Measurements from ENCODE around the gene MYO5A.
A peak's percentile ranks its signal among the peaks of the same experiment; 100 is the strongest.
"Not testable (repeated sequence)": the region's sequence is repeated elsewhere in the genome, so short reads cannot be mapped to it uniquely, and the experiment has no call there.

MYO5A gene

DNA sequence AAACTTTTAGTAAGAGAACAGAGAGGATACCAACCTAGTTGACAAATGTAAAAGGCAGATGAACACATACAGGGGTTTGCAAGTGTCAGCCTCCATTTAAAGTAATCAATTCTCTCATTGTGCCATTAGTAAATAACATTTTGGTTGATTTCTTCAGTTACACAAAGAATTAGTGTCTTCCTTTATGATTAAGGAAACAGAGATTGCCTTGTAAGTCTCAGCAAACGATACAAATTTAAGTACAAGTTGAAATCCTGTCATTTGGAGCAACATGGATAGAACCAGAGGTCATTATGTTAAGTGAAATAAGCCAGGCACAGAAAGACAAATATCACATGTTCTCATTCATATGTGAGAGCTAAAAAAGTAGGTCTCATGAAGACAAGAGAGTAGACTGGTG lies 26.1 kb downstream of the MYO5A start:
- DNase-seq, result no peak

- no peak for DNase-seq
Observed at GRCh38 chr15:52499506-52499905, 29.2 kb downstream of the MYO5A start.

- DNase-seq, result no peak
Observed at GRCh38 chr15:52498706-52499105, 30.0 kb downstream of the MYO5A start.

GRCh38 chr15:52496776-52497470 lies 31.8 kb downstream of the MYO5A start:
- peak; percentile 51 for DNase-seq

DNA sequence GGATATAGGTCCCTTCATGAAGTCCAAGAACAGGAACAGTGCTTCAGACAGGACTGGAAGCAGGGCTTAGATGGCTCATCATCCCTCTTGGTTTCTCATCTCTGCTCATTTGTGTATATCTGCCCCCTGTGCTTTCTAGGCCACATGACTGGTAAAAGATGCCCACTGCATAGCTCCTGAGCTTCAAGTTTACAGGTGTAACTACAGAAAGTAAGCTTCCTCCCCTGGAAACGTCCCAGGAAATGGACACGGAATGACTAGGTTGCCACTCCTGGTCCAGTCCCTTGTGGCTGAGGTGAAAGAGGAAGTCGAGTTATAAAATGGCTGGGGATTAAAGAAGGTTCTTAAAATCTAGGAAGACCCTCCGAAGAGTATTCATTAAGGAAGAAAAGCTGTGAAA lies 32.5 kb downstream of the MYO5A start:
- DNase-seq, result no peak

- no peak for DNase-seq
Observed at GRCh38 chr15:52495125-52495524, 33.6 kb downstream of the MYO5A start.

DNA sequence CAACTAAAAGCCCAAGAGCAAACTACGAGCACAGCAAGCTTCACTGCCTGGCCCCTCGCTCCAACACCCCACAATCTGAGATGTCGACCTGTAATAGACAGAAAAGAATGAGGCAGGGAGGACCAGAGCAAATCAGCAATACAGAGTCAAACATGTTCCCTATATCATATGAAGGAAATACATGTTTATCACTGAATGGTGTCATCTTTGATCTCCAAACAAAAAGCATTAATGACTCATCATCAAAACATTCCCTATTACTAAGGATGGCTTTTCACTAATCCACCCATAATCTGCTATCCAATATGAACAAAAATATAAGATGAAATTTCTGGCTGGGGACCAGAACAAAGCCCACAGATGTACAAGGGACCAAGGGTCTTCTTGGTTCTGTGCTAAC lies 34.7 kb downstream of the MYO5A start:
- no peak for DNase-seq

DNA sequence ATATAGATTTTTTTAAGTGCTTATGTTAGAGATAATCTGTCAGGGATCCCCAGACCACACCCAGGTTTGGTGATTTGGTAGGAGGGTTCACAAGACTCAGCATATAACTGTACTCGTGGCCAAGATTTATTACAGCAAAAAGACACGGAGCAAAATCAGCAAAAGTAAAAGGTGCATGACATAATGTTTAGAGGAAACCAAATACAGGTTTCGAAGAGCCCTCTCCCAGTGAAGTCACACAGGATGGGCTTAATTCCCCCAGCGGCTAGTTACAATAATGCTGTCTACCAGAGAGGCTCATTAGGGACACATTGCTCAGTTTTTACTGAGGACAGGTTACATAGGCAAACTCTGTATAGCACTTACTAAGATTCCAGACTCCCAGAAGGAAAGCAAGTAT lies 36.5 kb downstream of the MYO5A start:
- no peak for DNase-seq

DNA sequence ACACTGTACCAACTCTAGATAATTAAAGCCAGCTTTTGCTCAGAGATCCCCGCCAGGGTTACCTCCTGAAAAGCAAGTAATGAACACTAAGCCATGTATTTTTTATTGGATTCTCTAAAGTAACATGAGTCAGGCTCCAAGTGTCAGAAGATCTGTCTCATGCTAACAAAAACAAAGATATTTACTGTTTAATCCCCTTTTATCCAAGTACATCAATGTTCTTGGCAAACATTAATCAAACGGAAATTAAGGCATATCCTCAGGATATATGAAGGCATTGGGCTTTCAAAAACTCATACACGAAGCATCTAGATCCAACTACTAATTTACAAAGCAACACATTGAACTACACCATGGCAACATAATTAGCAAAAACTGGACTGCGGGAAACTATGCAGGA lies 37.2 kb downstream of the MYO5A start:
- no peak for DNase-seq

GRCh38 chr15:52489430-52489829 lies 39.2 kb downstream of the MYO5A start:
- DNase-seq, result peak; percentile 17

DNA sequence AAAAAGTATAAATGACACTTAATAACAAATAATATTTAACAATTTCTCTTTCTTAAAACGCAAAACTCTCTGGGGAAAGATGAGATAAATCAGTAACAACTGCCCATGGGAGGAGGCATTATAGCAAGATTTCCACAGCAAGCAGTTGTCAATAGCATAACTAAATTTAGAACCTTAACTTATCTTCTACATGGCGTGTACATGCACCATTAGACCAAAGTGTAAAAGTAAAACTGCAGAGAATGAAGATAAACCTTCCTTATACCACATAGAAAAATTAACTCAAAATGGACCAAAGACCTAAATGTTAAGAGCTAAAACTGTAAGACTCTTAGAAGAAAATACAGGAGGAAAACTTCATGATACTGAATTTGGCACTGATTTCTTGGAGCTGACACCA lies 39.9 kb downstream of the MYO5A start:
- DNase-seq, result no peak

- DNase-seq, result no peak
Observed at GRCh38 chr15:52486003-52486996, 42.4 kb downstream of the MYO5A start.

- no peak for DNase-seq
Observed at GRCh38 chr15:52485290-52485689, 43.4 kb downstream of the MYO5A start.

DNA sequence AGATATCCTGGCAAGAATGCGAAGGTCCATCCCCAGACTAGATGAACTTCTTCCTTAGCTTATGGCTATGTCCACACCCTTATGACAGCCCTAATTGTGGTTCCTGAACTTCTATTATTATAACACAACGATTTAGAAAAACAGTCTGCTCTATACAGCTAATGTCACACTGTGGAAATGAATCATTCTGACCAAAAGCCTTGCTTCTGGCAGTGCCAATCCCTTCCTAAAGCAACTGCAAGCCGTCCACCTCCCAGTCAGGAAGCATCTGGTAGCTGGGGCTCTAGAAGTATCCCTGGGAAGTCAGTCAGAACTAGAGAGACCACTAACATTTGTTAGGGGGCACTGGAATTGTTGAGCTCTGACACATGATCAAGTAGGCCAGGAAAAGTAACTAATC lies 45.0 kb downstream of the MYO5A start:
- DNase-seq, result no peak

DNA sequence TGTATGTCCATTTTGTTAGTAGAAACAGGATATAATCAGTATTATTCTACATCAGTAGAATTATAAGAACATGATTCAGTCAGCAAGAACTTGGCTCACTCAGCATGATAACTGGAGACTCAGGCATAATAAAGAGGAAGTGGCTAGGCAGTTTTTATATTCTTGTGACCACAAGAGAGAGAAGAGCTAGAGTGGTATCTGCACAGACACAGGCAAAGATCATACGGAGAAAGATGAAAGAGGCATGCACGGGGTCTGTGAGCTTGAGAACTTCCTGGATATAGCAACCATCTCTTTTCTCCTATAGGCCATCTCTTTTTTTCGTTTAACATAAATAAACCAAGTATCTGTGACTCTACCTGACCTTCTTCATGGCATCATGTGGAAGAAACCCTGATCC lies 46.8 kb downstream of the MYO5A start:
- no peak for DNase-seq

DNA sequence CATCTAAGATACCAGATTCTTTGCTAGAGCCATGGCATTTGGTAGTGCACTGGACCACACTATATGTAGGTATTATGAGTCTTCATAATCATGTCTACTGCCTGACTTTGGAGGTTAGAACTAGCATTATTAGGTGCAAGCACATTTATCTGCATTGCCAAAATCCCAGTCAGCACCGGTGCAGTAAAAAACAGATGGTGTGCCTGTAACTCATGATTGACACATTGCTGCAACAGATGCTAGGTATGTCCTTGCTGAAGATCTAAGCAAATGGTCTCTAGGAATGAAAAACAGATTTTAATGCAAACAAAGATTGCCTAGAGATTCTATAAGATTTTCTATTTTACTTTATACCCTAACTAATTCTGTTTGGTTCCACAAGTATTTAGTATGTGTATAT lies 47.7 kb downstream of the MYO5A start:
- DNase-seq, result no peak

DNA sequence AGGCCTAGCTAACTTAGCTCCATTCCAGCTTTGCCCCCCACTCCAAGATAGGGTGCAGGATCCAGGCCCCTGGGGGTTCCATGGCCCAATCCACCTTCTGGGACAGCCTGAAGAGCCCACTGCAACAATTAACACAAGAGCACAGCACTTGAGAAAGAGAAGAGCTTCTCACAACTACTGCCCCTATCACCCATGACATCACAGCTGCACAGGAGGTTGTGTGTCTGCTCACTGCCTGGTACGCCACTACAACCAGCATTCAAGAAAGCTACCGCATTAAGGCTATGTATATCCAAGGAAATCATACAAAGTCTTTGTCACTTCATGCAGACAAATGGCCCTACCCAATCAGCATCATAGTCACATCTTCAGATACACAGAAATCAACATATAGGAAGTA lies 62.0 kb downstream of the MYO5A start:
- no peak for DNase-seq

DNA sequence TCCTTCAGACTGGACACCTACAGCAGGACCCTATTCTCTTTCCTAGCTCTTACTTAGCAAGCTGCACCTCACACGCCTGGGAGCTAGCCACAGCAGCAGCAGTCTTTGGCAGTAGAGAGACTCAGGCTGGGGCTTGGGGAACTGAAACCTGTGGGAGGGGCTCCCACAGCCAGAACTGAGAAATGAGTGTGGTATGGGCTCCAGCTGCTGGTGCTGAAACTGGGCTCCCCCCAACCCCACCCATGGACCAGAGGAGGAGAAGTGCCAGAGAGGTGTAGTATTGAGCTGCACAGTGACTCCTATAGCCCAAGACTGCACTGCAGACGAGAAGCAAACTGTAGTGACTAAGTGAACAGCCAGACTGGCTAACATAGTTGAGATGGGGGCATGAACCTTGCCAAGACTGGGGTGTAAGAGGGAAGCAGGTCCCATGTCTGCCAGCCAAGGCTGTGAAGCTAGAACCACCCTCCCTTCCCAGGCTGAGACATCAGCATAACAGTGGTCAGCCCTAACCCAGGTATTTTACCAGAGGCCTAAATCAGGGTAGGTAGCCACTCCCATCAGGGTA lies 62.5 kb downstream of the MYO5A start:
- DNase-seq, result peak; percentile 32

DNA sequence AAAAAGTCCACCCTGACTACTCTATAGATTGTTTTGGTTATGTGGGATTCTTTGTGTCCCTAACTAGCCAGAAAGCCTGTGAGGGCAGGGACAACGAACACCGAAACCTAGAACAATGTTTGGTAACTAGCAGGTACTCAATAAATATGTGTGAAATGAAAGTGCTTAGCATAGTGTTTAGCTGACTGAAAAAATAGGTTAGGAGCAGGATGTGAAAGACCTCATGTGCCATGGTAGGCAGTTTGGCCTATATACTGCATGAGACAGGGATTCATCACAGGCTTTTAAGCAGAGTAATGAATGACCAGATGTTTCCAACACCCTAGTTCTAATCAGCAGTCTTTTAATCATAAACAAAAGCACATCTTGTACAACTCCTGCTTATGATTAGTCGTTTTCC lies 64.2 kb downstream of the MYO5A start:
- no peak for DNase-seq

- DNase-seq, result no peak
Observed at GRCh38 chr15:52464040-52464439, 64.6 kb downstream of the MYO5A start.

DNA sequence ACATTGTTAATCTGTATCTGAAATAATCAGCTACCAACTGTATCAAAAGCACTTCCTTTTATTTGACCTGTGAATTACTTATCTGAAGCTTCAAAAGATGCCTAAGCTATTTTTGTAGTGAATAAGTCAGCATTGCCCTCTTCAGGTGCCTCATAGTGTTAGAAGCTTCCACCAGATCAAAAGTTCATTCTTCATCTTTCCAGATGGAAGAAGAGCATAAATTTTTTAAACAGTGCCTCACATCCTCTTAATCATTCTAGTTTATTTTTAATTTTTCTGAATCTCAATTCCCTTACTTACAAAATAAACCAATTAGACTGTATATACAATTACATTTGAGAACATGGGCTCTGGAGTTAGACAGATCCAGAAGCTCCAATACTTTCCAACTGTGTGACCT lies 65.0 kb downstream of the MYO5A start:
- DNase-seq, result no peak

- DNase-seq, result no peak
Observed at GRCh38 chr15:52462806-52463360, 65.8 kb downstream of the MYO5A start.

- DNase-seq, result not testable (repeated sequence)
Observed at GRCh38 chr15:52459701-52460100, 69.0 kb downstream of the MYO5A start.

- DNase-seq, result not testable (repeated sequence)
Observed at GRCh38 chr15:52459265-52459664, 69.4 kb downstream of the MYO5A start.

All from stimulated activated CD4-positive, alpha-beta T cell treated with anti-CD3 and anti-CD28 coated beads, Interleukin-4, amount 100 ng/mL, for 1 hour (primary cell).